GM19395 (cell line): ENCODE measurements around the gene DDX3Y.

Experiments used
- ATAC-seq: cut with Tn5 transposase; IDR thresholded peaks from one replicate; pipeline ENCODE4 v1.9.1; 2021; ENCODE audit warnings: mild to moderate bottlenecking, moderate library complexity; ENCODE audit not compliant: unreplicated experiment

DDX3Y gene

GRCh38 chrY:12904618-12905516 lies at the start of gene DDX3Y:
DDX3Y (plus strand) TSS chrY:12904868; CDS start chrY:12904937, 69 bp downstream.
- ATAC-seq = no peak

GRCh38 chrY:12855791-12856275 lies 48.8 kb upstream of the DDX3Y start:
- ATAC-seq = no peak

DNA sequence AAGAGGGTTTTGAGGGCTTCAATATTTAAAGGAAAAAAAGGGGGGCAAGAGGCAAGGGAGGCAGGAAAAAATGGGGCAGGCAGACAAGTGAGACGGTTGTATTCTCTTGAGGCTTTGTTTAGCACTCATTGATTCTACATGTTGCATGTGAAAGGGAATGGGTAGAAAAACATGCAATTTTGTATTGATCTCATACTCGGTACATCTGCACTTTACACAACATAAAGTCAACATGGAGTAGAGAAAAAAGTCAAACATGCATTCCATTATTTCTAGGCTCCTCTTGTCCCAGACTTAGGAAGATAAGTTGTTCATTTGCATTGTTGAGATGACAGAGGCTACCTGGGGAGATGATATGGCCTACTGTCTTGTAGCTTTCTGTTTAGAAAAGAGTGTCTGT lies 36.7 kb upstream of the DDX3Y start:
- ATAC-seq = no peak

GRCh38 chrY:12896973-12897372 lies 7.7 kb upstream of the DDX3Y start:
- ATAC-seq = no peak

DNA sequence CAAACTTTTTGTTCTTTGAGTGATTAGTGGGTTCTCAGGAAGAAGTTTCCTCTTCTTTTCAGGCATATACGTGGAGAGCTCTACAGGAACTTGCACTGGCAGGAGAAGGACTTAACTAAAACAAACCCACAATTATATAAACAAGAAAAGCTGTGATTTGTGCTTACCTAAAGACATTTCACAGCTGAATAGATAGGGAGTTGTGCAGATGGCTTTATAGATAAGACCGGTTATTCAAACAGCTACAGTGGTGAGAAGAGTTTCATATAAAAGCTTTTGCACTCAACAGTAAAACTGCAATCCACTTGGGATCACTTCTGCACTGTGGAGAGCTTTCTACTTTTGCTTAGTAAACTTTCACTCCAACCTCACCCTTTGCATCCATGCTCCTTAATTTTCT lies 6.1 kb upstream of the DDX3Y start:
- ATAC-seq = no peak

DNA sequence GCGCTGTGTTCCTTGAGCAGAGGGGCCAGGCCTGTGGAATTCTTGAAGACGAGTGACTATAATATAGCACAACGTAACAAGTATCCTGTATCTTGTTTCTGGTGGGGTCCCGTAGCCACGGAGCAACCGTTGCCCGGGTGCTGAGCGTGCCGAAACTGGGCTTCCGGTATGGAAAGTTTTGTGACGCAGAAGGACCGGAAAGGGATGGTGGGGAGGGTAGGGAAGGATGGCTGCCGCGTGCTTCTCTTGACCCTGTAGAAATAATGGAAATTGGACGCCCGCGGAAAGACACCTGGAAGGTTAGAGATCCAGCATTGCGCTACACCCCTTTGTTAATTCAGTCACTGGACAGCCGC lies 827 bp downstream of the DDX3Y start:
- no peak for ATAC-seq

- no peak for ATAC-seq
These were observed 1.2 kb downstream of the DDX3Y start for GRCh38 chrY:12905895-12906294.

DNA sequence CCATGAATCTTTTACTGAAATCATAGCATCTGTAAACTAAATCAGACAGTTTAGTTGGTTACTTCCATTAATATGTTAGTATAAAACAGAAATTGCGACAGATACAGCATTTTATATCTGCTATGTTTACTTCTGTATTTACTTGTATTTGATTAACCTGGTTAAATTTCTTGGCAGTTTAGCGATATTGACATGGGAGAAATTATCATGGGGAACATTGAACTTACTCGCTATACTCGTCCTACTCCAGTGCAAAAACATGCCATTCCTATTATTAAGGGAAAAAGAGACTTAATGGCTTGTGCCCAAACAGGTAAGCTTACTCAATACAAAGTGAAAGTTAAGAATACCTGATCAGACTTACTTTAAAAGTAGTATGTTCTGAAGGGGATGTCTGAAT lies 8.9 kb downstream of the DDX3Y start:
- no peak for ATAC-seq

DNA sequence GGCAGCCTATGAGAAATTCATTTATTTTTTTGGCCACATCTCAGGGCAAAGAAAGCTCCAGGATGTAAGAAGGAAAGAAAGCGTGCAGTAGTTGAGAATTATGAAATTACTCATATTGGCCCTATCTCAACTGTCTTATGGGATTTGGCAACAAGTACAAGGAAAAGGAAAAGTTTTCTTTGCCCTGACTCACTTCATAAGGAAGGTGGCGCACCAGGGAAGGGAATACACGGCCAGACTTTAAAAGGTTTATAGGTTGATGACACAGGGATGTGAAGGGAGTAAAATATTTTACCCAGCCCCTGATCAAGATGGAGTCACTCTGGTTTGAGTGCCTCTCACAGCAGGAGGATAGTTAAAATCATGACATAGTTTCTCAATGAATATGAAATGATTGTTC lies 23.4 kb downstream of the DDX3Y start:
- no peak for ATAC-seq

- no peak for ATAC-seq
These were observed 37.3 kb downstream of the DDX3Y start for GRCh38 chrY:12941725-12942687.
